HEK293 (cell line): ENCODE results near the gene COL9A1.
A peak's percentile ranks its signal among the peaks of the same experiment; 100 is the strongest.

ENCODE experiments used
- CTCF ChIA-PET: fragments of 350-600 bp; formaldehyde crosslinking; extraction: SDS; loops from one replicate; lab custom pipeline; 2021; ENCODE audit warnings: antibody characterized with exemption; lab: Yijun Ruan, JAX
- POLR2A ChIA-PET: fragments of 300-600 bp; formaldehyde crosslinking; extraction: SDS; loops from one replicate; lab custom pipeline; 2020; ENCODE audit warnings: antibody characterized with exemption, inconsistent platforms; lab: Yijun Ruan, JAX
- H3K27ac ChIP-seq: fragments of 200-500 bp; sonication (Bioruptor generic); 2 replicates; pipeline ENCODE4 v1.5.1; 2014; ENCODE audit warnings: low read depth, low read length, control low read depth, inconsistent platforms; ENCODE audit errors: extremely low read depth
- H3K36me3 ChIP-seq, 2 experiments: fragments of 200-500 bp in 1 of 2; sonication (Bioruptor generic) in 1 of 2; 1 replicate in 1 of 2; 2 replicates in 1 of 2; pipeline ENCODE4 v1.5.1; 2014 to 2017; ENCODE audit warnings: inconsistent platforms in 2 of 2, low read length in 2 of 2; ENCODE audit not compliant: control insufficient read depth in 2 of 2, insufficient read depth in 1 of 2
- H3K4me1 ChIP-seq: fragments of 200-500 bp; sonication (Bioruptor generic); 2 replicates; pipeline ENCODE4 v1.5.1; 2014; ENCODE audit warnings: mild to moderate bottlenecking, low read length, inconsistent platforms; ENCODE audit not compliant: control insufficient read depth, insufficient read depth
- H3K4me3 ChIP-seq: 2 replicates; pipeline ENCODE4 v1.5.1; 2011; ENCODE audit warnings: low read depth, mild to moderate bottlenecking, control low read depth, low read length, moderate library complexity
- H3K9me3 ChIP-seq: fragments of 200-500 bp; sonication (Bioruptor generic); 2 replicates; pipeline ENCODE4 v1.5.1; 2014; ENCODE audit warnings: low read depth, low read length, inconsistent platforms; ENCODE audit not compliant: control insufficient read depth, insufficient read depth
- EGR2 ChIP-seq: fragments of 450-650 bp; formaldehyde crosslinking; IDR thresholded peaks from 2 replicates; pipeline ENCODE4 v1.5.1; 2016; ENCODE audit warnings: low read depth, missing biosample characterization, missing genetic modification characterization
- KLF1 ChIP-seq: fragments of 450-650 bp; formaldehyde crosslinking; IDR thresholded peaks from 2 replicates; pipeline ENCODE4 v1.5.1; 2016; ENCODE audit warnings: missing biosample characterization, missing genetic modification characterization
- PRDM1 ChIP-seq: fragments of 450-650 bp; formaldehyde crosslinking; IDR thresholded peaks from 2 replicates; pipeline ENCODE4; 2016; ENCODE audit warnings: missing biosample characterization, missing genetic modification characterization
- SCRT1 ChIP-seq: fragments of 450-650 bp; formaldehyde crosslinking; IDR thresholded peaks from 2 replicates; pipeline ENCODE4 v1.5.1; 2016; ENCODE audit warnings: missing biosample characterization, missing genetic modification characterization, borderline replicate concordance
- SCRT2 ChIP-seq: fragments of 450-650 bp; formaldehyde crosslinking; IDR thresholded peaks from 2 replicates; pipeline ENCODE4 v1.5.1; 2016; ENCODE audit warnings: missing biosample characterization, missing genetic modification characterization
- SP7 ChIP-seq: fragments of 450-650 bp; formaldehyde crosslinking; IDR thresholded peaks from 2 replicates; pipeline ENCODE4 v1.5.1; 2016; ENCODE audit warnings: missing biosample characterization, missing genetic modification characterization
- YY1 ChIP-seq: fragments of 450-650 bp; formaldehyde crosslinking; IDR thresholded peaks from 2 replicates; pipeline ENCODE4 v1.5.1; 2018; ENCODE audit warnings: missing biosample characterization, missing genetic modification characterization
- ZBTB21 ChIP-seq: fragments of 450-650 bp; formaldehyde crosslinking; IDR thresholded peaks from 2 replicates; pipeline ENCODE4 v1.5.1; 2017; ENCODE audit warnings: missing biosample characterization, missing genetic modification characterization
- ZBTB7A ChIP-seq: fragments of 450-650 bp; formaldehyde crosslinking; IDR thresholded peaks from 2 replicates; pipeline ENCODE4 v1.5.1; 2016; ENCODE audit warnings: low read depth, missing biosample characterization, missing genetic modification characterization
- ZEB2 ChIP-seq: fragments of 450-650 bp; formaldehyde crosslinking; IDR thresholded peaks from 2 replicates; pipeline ENCODE4 v1.5.1; 2016; ENCODE audit warnings: missing biosample characterization, missing genetic modification characterization
- ZNF248 ChIP-seq: fragments of 450-650 bp; formaldehyde crosslinking; IDR thresholded peaks from 2 replicates; pipeline ENCODE4 v1.5.1; 2017; ENCODE audit warnings: missing biosample characterization, missing genetic modification characterization
- ZNF423 ChIP-seq: fragments of 450-650 bp; formaldehyde crosslinking; IDR thresholded peaks from 2 replicates; pipeline ENCODE4 v1.5.1; 2016; ENCODE audit warnings: missing biosample characterization, missing genetic modification characterization
- ZNF521 ChIP-seq: fragments of 450-650 bp; formaldehyde crosslinking; IDR thresholded peaks from 2 replicates; pipeline ENCODE4 v1.5.1; 2017; ENCODE audit warnings: missing biosample characterization, mild to moderate bottlenecking, missing genetic modification characterization
- ZNF548 ChIP-seq: fragments of 450-650 bp; formaldehyde crosslinking; IDR thresholded peaks from 2 replicates; pipeline ENCODE4 v1.5.1; 2016; ENCODE audit warnings: missing biosample characterization, missing genetic modification characterization
- ZNF561 ChIP-seq: fragments of 450-650 bp; IDR thresholded peaks from 2 replicates; pipeline ENCODE4 v1.5.1; 2018; ENCODE audit warnings: missing biosample characterization, missing genetic modification characterization, borderline replicate concordance
- ZNF621 ChIP-seq: fragments of 450-650 bp; formaldehyde crosslinking; IDR thresholded peaks from 2 replicates; pipeline ENCODE4 v1.5.1; 2017; ENCODE audit warnings: missing biosample characterization, missing genetic modification characterization
- ZNF624 ChIP-seq: fragments of 450-650 bp; formaldehyde crosslinking; IDR thresholded peaks from 2 replicates; pipeline ENCODE4 v1.5.1; 2017; ENCODE audit warnings: missing biosample characterization, missing genetic modification characterization
- ZNF660 ChIP-seq: fragments of 450-650 bp; IDR thresholded peaks from 2 replicates; pipeline ENCODE4 v1.5.1; 2018; ENCODE audit warnings: missing biosample characterization, mild to moderate bottlenecking, missing genetic modification characterization
- ZNF768 ChIP-seq: fragments of 450-650 bp; formaldehyde crosslinking; IDR thresholded peaks from 2 replicates; pipeline ENCODE4 v1.5.1; 2018; ENCODE audit warnings: missing biosample characterization, mild to moderate bottlenecking, missing genetic modification characterization
- TF ChIP-seq, protein P1 (sequence below): fragments of 450-650 bp; formaldehyde crosslinking; IDR thresholded peaks from 2 replicates; pipeline ENCODE4 v1.5.1; 2016; ENCODE audit warnings: missing biosample characterization, missing genetic modification characterization
- TF ChIP-seq, protein P2 (sequence below): fragments of 450-650 bp; formaldehyde crosslinking; IDR thresholded peaks from 2 replicates; pipeline ENCODE4 v1.5.1; 2017; ENCODE audit warnings: missing biosample characterization, missing genetic modification characterization
- TF ChIP-seq, protein P3 (sequence below): sonication (generic); formaldehyde crosslinking; IDR thresholded peaks from 2 replicates; pipeline ENCODE4 v1.8.1; 2022; ENCODE audit warnings: mild to moderate bottlenecking, moderate library complexity, missing genetic modification reagents
- TF ChIP-seq, protein P4 (sequence below): fragments of 450-650 bp; formaldehyde crosslinking; IDR thresholded peaks from 2 replicates; pipeline ENCODE4 v1.5.1; 2016; ENCODE audit warnings: missing biosample characterization, missing genetic modification characterization

COL9A1 gene

DNA sequence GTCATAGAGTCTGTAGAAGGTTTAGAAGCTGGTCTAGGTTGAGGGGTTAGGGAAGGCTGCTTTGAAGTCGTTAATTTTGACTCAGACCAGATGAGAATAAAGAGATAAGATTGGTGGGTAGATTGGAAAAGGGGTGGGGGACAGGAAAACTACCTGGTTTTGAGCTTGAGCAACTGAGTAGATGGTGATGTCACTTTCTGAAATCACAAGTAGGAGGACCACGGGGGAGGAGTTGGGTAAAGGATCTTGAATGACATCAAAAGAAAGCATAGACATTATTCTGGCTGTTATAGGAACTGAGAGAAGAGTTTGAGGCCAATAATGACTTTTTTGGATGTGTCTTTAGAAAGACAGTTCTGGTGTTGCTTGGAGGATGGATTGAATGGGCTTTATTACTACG, 4.1 kb upstream of the COL9A1 start (continued):
- TF ChIP-seq ZNF548 (no peak), YY1 (no peak), ZNF660 (no peak), EGR2 (tag by site-specific recombination) (0 out of 2 replicates have a peak, but pooled peaks have one; percentile 14), ZNF423 (tag by site-specific recombination) (no peak), PRDM1 (tag by site-specific recombination) (no peak), SP7 (tag by site-specific recombination) (no peak), ZNF621 (tag by site-specific recombination) (no peak)
- TF ChIP-seq, protein P1, sequence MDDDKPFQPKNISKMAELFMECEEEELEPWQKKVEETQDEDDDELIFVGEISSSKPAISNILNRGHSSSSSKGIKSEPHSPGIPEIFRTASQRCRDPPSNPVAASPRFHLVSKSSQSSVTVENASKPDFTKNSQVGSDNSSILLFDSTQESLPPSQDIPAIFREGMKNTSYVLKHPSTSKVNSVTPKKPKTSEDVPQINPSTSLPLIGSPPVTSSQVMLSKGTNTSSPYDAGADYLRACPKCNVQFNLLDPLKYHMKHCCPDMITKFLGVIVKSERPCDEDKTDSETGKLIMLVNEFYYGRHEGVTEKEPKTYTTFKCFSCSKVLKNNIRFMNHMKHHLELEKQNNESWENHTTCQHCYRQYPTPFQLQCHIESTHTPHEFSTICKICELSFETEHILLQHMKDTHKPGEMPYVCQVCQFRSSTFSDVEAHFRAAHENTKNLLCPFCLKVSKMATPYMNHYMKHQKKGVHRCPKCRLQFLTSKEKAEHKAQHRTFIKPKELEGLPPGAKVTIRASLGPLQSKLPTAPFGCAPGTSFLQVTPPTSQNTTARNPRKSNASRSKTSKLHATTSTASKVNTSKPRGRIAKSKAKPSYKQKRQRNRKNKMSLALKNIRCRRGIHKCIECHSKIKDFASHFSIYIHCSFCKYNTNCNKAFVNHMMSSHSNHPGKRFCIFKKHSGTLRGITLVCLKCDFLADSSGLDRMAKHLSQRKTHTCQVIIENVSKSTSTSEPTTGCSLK (tag by site-specific recombination) = no peak
- TF ChIP-seq, protein P2, sequence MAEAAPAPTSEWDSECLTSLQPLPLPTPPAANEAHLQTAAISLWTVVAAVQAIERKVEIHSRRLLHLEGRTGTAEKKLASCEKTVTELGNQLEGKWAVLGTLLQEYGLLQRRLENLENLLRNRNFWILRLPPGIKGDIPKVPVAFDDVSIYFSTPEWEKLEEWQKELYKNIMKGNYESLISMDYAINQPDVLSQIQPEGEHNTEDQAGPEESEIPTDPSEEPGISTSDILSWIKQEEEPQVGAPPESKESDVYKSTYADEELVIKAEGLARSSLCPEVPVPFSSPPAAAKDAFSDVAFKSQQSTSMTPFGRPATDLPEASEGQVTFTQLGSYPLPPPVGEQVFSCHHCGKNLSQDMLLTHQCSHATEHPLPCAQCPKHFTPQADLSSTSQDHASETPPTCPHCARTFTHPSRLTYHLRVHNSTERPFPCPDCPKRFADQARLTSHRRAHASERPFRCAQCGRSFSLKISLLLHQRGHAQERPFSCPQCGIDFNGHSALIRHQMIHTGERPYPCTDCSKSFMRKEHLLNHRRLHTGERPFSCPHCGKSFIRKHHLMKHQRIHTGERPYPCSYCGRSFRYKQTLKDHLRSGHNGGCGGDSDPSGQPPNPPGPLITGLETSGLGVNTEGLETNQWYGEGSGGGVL (tag by site-specific recombination) = peak; percentile 19; the same call in 1 of the 2 replicates
- TF ChIP-seq, all 188 proteins: peak for 6

DNA sequence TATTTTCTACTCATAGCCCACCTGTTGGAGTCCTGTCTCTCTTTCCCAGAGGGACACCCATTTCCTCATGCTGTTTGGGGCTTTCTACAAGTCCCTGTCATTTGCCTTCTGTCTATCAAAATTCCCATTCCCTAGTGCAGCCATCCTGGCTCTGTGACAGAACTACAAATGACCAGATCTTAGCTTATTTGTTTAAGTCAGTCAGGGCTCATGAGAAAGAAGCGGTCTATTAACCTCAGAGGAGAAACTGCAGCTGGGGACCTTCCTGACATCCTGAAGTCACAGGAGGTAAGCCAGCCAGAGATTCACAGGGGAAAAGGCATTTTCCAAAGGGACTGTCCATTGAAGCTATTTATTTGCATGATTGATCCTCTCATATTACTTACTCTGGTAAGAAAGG, 1.7 kb upstream of the COL9A1 start:
- Histone ChIP-seq H3K27ac (no peak overlapping the region), H3K4me1 (no peaks in the 10 kb centered on the region), H3K4me3 (no peak overlapping the region), H3K9me3 (no peaks in the 10 kb centered on the region), H3K36me3 (no peaks in the 10 kb centered on the region)
- POLR2A ChIA-PET = no interaction called here
- TF ChIP-seq KLF1 (tag by site-specific recombination) (no peak), ZNF521 (tag by site-specific recombination) (no peak), ZBTB21 (tag by site-specific recombination) (no peak), ZNF768 (tag by site-specific recombination) (no peak), ZBTB7A (tag by site-specific recombination) (no peak), ZNF561 (no peak), SCRT2 (tag by site-specific recombination) (peak; percentile 89), SCRT1 (tag by site-specific recombination) (peak; percentile 36; the same call in 1 of the 2 replicates), ZNF624 (tag by site-specific recombination) (no peak), PRDM1 (tag by site-specific recombination) (no peak), ZNF248 (tag by site-specific recombination) (no peak), ZEB2 (tag by site-specific recombination) (no peak)
- TF ChIP-seq, protein P3, sequence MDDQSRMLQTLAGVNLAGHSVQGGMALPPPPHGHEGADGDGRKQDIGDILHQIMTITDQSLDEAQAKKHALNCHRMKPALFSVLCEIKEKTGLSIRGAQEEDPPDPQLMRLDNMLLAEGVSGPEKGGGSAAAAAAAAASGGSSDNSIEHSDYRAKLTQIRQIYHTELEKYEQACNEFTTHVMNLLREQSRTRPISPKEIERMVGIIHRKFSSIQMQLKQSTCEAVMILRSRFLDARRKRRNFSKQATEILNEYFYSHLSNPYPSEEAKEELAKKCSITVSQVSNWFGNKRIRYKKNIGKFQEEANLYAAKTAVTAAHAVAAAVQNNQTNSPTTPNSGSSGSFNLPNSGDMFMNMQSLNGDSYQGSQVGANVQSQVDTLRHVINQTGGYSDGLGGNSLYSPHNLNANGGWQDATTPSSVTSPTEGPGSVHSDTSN = no peak
- TF ChIP-seq, protein P4, sequence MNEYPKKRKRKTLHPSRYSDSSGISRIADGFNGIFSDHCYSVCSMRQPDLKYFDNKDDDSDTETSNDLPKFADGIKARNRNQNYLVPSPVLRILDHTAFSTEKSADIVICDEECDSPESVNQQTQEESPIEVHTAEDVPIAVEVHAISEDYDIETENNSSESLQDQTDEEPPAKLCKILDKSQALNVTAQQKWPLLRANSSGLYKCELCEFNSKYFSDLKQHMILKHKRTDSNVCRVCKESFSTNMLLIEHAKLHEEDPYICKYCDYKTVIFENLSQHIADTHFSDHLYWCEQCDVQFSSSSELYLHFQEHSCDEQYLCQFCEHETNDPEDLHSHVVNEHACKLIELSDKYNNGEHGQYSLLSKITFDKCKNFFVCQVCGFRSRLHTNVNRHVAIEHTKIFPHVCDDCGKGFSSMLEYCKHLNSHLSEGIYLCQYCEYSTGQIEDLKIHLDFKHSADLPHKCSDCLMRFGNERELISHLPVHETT (tag by site-specific recombination) = no peak
- CTCF ChIA-PET = interaction anchor here (0.6 to 5.7 kb wide), 8 partner anchors 16 to 510 kb away, joined by 3 to 58 read pairs (median 3); no protein-coding TSS in a partner anchor
